Stimulated activated CD4-positive, alpha-beta T cell treated with anti-CD3 and anti-CD28 coated beads, Interleukin-12 subunit alpha, Interleukin-12 subunit beta, amount 100 ng/mL, for 48 hours (primary cell): ENCODE measurements around the gene ERRFI1.
"Not testable (repeated sequence)": the region's sequence is repeated elsewhere in the genome, so short reads cannot be mapped to it uniquely, and the experiment has no call there.

Experiments
- DNase-seq, 3 donors: peaks; one replicate each; pipeline ENCODE4 v3.0.0-alpha.2; 2020; ENCODE audit warnings: low read depth in 2 of 3, low spot score in 1 of 3

The ERRFI1 gene

DNA sequence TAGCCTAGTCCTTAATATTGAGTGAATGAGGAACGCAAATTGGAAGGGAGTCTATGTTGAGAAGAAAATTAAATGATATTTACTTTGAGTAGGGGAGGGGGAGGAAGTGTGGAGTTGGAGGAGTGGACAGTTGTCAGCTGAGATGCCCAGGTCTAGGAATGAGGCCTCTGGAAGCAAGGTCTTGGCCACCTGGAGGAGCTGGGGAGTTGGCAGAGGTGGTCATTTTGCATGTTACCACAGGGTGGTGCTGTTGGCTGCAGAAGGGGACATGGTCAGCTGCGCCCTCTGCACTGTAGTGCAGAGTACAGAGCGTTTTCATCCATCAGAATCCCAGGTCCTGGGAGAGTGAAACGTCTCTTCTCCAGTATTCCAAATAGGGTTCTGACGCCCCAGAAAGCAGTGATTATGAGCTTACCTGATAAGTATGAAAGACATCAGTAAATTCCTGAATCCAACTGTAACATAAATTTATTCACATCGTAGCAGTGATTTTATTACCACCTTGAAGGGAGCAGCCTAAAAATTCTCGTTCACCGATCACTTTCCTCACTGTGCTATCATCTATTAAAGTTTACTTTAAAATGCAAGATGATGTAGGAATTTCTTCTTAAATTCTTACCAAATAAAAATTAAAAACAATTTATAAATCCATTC lies 50.8 kb downstream of the ERRFI1 start:
- peak; percentile 8 to 38 (median 18) for DNase-seq

DNA sequence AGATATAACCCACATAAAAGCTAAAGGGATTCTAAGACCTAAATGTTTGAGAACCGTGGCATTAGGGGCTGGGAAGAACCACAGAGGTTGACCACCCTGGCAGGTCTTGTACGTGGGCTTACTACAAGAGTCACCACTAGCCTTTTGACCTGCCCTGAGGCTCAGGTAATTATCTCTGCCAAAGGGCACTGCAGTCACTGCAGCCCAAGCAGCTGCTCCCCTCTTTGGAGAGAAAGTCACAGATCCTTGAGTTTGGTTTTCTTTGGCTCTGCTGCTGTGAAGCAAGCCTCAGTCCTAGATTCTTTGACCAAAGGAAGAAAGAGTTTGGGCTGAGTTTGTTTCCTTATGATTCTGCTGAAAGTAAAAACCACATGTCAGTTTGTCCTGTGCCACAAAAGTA lies 53.0 kb downstream of the ERRFI1 start:
- DNase-seq, result no peak

DNA sequence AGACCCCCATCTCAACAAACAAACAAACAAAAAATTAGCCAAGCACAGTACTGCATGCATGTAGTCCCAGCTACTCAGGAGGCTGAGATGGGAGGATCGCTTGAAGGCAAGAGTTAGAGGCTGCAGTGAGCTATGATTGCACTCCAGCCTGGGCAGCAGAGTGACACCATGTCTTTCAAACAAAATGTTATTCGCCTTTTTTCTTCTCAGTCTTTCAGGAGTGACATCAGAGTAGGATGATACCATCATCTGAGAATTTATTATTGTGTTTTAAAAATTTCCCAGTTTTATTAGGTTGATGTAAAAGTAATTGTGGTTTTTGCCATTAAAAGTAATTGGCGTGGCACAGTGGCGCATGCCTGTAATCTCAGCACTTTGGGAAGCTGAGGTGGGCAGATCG lies 53.8 kb downstream of the ERRFI1 start:
- DNase-seq, result no peak

DNA sequence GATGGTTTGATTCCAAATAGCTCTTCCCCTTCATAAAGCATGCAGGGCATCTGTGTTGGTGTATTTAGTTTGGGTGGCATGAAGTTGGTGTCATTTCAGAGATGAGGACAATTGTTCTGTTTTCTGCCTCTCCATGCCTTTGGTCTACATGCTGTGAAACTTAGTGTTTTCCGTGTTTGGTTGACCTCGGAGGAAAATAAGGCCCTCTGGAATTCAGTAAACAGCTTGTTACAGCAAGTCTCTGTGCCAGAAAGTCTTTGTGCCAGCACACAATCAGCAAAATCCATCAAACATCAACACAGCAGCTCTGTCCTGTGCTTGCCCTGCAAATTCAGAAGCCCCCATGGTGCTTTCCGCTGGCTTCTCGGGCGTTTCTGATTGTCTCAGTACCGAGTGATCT lies 55.1 kb downstream of the ERRFI1 start:
- DNase-seq, result no peak

DNA sequence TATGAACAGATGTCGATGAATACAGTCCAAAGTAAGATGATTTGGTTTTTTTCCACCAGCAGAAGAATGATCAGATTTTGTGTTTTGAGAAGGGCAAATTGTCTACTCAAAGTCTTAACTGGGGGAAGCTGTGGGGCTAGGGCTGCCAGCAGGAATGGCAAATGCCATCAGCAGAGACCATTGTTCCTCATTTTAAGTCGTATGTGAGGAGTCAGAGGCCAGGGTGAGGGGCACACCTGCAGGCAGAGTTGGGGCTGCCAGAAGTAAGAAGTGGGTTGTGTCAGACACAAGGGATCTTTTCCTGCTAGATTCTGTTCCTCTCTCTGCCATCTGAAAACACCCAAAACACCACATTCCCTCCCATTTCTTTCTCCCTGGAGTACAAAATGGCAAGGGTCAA lies 55.9 kb downstream of the ERRFI1 start:
- DNase-seq, result no peak

DNA sequence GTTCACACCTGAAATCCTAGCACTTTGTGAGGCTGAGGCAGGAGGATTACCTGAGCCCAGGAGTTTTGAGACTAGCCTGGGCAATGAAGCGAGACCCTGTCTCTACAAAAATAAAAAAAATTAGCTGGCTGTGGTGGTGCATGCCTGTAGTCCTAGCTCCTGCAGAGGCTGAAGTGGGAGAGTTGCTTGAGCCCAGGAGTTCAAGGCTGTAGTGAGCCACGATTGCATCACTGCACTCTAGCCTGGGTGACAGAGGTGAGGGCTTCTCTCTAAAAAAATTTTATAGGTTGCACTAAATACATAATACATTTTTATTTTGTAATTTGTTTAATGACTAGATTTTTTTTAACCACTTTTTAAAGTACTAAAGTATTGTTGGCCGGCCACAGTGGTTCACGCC lies 58.5 kb downstream of the ERRFI1 start:
- no peak for DNase-seq

DNA sequence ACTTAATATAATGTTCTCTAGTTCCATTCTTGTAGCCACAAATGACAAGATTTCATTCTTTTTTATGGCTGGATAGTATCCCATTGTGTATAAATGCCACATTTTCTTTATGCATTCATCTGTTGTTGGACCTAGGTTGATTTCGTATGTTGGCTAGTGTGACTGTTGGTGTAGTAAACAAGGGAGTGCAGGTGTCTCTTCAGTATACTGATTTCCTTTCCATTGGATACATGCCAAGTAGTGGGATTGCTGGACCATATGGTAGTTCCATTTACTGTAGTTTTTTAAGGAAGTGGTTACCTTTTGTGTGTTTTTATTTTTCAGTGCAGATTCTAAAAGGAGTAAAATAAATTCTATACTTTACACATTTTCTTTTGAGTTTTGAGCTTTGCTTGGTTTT lies 58.9 kb downstream of the ERRFI1 start:
- no peak for DNase-seq

DNA sequence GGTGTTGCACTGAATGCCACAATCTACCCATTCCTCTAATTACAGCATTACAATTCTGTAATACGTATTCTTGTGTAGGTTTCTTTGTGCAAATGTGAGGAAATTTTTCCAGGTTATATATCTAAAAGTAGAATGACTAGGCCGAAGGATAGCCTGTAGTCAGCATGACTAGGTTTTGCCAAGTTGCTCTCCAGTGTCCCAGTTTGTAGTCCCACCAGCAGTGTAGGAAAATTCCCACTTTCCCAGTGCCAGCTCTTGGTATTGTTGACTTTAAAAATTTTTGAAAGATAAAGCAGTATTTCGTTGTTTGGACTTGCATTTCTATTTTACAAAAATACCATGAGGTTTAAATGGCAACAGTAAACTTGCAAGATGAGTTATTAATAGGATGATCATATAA lies 61.6 kb downstream of the ERRFI1 start:
- no peak for DNase-seq

DNA sequence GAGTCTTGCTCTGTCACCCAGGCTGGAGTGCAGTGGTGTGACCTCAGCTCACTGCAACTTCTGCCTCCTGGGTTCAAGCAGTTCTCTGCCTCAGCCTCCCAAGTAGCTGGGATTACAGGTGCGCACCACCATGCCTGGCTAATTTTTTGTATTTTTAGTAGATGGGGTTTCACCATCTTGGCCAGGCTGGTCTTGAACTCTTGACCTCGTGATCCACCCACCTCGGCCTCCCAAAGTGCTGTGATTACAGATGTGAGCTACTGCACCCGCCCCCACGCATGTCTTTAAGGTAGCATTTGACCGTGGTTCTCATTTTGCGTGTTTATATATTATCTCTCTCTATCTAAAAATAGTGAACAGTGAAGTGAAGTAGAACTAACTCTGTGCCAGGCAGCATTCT lies 62.3 kb downstream of the ERRFI1 start:
- DNase-seq, result not testable (repeated sequence)

DNA sequence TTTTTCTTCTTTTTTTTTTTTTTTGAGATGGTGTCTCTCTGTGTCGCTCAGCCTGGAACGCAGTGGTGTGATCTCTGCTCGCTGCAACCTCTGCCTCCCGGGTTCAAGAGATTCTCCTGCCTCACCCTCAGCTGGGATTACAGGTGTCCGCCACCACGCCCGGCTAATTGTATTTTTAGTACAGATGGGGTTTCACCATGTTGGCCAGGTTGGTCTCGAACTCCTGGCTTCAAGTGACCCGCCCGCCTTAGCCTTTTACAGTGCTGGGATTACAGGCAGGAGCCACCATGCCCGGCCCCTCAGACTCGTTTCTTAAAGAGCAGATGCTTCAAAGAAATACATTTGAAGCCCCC lies 62.8 kb downstream of the ERRFI1 start:
- not testable (repeated sequence) for DNase-seq

DNA sequence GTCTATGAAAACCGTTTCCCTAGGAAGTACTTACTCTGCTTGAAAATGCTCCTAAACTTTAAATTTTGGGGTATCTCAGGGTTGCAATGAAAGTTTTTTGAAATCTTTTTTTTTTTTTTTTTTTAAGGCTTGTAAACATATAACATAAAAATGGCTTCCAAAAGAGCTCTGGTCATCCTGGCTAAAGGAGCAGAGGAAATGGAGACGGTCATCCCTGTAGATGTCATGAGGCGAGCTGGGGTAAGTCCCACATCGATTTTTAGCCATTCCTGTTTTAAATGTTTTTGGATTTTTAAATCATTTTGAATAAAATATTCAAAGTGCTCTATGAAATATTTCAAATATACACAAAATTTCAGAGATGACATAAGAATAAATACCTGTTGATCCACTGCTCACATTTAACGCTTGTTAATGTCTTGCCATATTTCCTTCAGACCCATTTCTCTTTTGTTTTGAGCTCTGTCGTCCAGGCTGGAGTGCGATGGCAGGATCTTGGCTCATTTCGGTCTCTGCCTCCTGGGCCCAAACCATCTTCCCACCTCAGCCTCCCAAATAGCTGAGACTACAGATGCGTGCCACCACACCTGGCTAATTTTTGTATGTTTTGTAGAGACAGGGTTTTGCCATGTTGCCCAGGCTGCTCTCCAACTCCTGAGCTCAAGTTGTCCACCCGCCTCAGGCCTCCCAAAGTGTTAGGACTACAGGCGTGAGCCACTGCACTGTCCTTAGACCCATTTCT lies 63.3 kb downstream of the ERRFI1 start:
- no peak for DNase-seq

DNA sequence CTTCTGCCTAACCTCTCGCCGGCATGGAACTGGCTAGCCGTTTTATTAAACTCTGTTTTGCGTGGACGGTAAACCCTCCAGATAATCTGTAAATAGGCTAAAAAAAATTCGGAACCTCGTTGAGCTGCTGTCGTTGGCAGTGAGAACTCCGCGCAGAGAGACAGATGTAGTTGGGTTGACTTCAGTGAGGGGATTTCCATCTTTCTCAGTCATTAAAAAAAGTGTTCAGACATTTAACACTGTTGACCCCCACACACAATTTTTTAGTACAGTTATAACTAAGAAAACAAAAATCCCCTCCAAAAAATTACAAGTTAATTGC lies 64.1 kb downstream of the ERRFI1 start:
- no peak for DNase-seq
